HG03045 (cell line): ENCODE results near the gene AQP2.
A peak's percentile ranks its signal among the peaks of the same experiment; 100 is the strongest.

Experiments used
- ATAC-seq: cut with Tn5 transposase; IDR thresholded peaks from one replicate; pipeline ENCODE4 v1.9.1; 2021; ENCODE audit warnings: mild to moderate bottlenecking, moderate library complexity; ENCODE audit not compliant: unreplicated experiment

The AQP2 gene

DNA sequence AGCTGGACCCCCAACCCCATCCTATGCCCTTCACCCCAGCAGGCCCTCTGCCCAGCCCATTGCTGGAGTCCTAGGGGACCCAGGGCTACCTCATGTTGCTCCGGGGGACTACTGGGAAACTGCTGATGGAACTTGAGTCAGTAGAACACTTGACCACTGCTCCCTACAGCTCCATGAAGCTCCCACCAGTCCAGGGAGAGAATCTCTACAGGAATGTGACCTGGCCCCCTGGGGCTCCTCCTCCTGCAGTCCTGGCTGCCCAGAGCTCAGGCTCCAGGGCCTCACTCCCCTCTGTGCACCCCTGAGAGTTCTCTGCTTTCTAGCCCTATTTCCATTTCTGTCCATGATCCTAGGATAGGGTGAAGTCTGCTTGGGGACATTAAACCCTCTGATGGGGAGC, 10.8 kb upstream of the AQP2 start:
- no peak for ATAC-seq

DNA sequence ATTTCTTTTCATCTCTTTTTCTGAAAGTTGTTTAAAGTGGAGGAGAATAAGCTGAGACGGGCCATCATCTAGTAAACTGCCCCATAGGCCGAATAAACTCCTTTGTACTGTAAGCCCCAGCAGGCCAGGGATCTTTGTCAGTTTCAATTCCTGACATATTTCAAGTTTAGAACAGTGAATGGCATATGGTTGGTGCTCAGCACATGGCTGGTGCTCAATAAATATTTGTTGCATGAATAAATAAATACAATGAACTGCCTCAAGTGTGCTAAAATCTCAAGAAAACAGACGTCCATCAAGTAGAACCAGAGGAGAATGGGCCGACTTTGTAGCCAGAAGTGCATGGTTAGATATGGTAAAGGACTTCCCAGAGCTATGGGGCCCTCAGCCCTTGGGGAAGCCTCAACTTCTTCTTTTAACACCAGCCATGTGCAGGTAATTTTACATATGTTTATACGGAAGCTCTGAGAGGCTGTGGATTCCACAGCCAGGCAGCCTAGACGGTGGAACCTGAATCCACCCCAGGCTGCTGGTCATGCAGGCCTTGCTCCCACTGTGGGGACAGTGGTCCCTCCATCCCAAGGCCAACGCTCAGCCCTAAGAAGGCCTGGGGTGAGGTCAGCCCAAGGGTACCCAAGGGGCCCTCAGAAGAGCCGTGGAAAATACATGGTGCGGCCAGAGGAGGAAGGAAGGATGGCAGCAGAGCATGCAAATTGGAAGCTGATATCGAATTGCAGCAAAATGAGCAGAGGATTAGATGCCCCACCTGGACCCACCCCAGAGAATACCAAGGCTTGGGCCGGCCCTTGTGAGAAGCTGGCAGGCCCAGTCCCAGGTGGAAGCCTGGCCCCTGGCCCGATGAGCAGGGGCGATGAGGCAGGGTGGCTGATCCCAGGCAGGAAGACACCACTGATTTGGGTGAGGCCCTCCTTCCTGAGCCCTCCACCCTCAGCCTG, 8.7 kb upstream of the AQP2 start:
- no peak for ATAC-seq

DNA sequence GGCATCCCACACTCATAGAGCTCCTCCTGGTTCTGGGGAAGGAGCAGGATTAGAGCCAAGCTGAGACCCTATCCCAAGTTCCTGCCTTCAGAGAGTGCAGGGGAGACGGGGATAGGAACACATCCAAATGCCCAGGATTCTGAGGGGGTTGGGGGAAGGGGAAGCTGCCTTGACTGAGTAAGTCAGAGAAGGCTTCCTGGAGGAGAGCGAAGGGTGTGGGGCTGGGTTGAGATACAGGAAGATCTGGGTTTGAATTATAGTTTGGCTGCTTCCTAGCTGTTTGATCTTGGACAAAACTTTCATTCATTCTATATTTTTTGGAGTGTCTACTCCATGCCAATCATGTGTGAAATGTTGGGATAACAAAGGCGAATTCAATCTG, 8.0 kb upstream of the AQP2 start:
- ATAC-seq, result no peak

- no peak for ATAC-seq
These were observed 7.5 kb upstream of the AQP2 start for GRCh38 chr12:49942921-49943624.

DNA sequence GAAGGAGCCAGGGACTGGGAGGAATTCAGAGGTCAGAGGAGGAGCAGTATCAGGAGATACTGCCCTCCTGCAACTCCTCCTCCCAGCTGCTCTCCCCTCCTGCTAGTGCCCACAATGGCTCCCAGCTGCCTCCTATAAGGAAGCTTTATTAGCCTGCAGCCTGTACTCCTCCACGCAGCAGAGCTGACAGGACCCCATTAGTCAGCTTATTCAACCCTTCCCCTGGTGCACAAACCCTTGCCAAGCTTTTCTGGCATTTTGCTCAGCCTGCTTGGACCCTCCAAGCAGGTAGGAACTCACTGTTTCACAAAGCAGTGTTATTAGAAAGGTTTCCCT, 6.9 kb upstream of the AQP2 start:
- no peak for ATAC-seq

DNA sequence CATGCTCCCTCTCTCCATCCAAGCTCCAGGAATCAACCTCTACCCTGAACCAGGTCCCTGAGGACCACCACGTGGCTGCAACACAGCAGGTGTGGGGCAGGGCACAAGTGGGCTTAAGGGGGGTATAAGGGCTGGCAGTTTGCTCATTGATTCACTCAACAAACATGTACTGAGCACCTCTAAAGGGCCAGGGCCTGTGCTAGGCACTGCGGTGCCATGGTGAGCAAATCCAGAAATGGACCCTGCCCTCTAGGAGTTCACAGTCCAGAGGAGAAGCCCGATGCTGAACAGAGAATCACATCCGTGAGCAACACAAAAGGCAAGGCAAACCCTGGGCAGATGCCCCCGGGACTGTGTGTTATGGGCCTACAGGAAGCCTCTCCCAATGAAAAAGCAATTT, 6.5 kb upstream of the AQP2 start:
- ATAC-seq, result no peak

GRCh38 chr12:49944718-49945117, 5.8 kb upstream of the AQP2 start:
- no peak for ATAC-seq

GRCh38 chr12:49945394-49946080, 5.0 kb upstream of the AQP2 start:
- peak; percentile 66 for ATAC-seq

GRCh38 chr12:49946086-49946485, 4.5 kb upstream of the AQP2 start:
- ATAC-seq, result no peak

GRCh38 chr12:49946497-49946896, 4.0 kb upstream of the AQP2 start:
- no peak for ATAC-seq

DNA sequence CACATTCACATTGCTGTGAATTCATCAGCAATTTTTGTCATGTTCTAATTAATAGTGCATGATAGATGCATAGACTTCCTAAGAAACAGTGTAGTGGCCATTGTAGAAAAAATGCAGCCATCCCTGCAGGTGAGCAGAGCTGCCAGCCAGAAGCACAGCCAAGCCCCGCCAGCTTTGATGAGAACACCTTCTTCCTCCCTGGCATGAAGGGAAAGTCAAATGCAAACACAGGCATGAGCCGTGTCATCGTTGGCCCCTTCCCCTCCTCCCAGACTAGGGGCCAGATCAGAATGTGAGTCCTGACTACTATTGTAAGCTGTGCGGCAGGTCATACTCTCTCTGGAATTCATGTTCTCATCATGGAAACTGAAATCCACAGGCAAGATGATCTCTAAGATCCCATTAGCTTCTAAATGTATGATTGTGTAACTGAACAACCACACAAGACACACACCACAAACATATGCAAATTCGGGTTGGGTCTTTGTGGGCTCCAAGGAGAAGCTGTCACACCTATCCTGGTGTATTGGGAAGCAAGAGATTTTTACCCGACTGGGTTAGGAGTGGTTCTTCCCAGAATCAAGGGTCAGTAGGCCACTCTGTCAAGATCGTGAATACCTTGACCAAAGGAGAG, 2.8 kb upstream of the AQP2 start:
- ATAC-seq, result no peak

DNA sequence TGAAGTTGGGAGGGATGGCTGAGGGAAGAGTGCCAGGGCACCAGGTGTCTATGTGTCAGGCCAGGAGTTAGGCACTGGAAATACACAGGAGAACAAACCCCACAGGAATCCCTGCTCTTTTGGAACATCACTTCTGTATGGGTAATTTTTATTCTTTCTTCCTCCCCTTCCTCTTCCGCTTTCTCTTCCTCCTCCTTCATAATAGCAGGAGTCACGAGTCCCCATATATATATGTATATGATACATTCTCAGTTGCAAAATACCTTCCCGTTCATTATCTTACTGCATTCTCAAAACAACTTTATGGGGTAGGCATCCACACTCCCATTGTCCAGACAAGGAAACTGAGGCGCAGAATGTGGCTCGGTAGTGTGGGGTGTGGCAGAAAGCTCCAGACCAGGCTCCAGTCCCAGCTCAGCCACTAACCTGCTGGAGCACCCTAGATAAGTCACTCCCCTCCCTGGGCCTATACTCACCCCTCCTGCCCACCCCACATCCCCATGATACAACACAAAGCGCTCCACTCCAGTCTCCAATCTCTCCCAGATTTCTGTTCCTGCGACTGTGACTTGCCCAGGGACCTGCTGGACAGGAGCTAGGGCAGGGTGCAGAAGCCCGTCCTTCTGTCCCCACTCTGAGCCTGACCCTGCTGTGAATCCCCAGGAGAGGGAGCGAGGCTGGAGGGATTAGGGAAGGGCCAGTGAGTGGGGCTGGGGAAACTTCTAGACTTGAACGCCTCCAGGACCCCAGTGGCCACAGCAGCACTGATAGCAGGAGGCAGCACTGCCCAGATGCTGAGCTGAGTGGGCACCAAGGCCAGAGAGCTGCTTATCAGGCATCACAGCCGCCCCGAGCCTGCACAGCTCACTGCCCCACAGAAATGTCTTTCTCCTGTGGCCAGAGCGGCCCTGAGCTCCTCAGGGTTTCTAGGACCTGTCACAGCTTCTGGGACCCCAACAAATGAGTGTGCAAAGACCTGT, 1.4 kb upstream of the AQP2 start:
- ATAC-seq, result no peak

DNA sequence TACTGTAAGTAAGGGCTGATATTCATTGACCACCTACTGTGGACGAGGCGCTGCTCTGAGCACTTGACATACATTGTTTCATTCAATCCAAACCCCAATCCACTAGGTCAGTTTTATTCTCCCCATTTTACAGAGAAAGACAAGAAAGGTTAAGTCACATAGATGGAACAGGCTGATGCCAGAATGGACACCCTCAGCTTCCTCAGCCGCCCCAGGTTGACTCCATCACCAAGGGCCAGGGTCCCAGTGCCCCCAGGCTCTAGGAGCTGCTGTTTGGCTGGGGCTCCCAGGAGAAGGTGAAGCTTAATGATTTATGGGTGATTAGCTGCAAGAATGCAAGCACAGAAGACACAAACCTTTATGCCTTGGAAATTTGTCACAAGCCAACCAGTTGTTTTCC, 671 bp upstream of the AQP2 start:
- ATAC-seq, result no peak

- ATAC-seq, result no peak
These were observed 1.1 kb downstream of the AQP2 start for GRCh38 chr12:49951411-49952240.

DNA sequence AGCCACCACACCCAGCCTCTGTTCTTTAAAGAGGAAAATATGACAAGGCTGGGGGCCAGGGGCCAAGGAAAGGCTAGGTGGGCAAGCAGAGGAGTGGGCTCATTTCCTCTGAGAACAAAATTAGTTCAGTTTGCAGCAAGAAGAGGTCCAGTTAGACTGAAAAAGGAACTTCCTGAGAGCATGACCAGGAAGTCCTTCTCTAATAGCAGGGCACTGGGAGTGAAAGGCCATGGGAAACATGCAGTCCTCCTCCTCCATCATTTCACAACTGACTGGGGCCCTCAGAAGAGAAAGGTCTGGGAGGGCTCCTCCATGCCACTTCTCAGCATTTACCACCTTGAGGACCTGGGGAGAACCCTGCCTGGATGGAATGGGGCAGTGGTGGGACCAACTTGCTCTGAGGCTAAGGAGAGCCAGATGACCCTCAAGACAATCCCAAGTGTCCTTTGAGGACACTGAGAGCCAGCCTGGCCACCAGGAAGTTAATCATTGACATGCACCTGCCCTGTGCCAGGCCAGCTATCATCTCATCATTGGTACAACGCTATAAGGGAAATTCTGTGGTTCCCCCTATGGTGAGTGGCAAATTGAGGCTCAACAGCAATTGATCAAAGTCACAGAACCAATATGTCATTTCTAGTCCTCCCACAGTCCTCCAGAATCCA, 2.0 kb downstream of the AQP2 start:
- ATAC-seq, result no peak

- ATAC-seq, result no peak
These were observed 2.6 kb downstream of the AQP2 start for GRCh38 chr12:49953151-49953550.

DNA sequence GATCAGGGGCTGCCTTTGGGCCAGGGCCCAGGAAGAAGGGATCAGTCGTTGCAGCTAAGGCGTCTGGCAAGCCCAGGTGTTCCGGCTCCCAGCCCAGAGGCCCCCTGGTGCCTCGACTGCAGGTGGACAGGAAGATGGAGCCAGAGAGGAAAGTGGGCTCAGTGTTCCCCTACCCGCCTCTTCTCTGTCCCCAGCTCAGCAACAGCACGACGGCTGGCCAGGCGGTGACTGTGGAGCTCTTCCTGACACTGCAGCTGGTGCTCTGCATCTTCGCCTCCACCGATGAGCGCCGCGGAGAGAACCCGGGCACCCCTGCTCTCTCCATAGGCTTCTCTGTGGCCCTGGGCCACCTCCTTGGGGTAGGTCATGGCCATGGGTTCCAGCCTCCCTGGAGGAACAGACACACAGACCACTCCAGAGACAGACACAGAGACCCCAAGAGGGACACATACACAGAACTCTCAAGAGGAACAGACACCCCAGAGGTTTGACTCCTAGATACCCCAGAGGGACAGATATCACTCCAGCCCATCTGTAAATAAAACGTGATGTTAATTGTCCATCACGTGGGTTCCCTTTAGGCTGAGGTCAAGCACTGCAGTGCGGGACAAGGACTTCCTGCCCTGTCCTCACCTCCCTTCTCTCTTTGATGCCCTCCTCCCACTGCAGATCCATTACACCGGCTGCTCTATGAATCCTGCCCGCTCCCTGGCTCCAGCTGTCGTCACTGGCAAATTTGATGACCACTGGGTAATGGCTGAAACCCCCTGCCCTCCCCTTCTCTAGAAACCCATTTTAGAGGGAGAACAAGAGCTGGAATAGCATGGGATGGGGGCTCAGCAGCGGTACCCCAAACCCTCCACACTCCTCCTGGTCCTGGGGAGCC, 3.7 kb downstream of the AQP2 start:
- no peak for ATAC-seq
